Measurements from ENCODE around the gene SPATA2L. TPM values are rescaled to one million over a fixed set of nuclear protein-coding genes. Genes with fewer than 3 reads are reported as not detected.
A peak's percentile ranks its signal among the peaks of the same experiment; 100 is the strongest.

Gene SPATA2L
- total and polyA plus RNA-seq, 2 of the 8 experiments (the other 6 are each of a cell fraction or from before 2014, with no cell fraction given): 9.3 to 12.5 TPM

DNA sequence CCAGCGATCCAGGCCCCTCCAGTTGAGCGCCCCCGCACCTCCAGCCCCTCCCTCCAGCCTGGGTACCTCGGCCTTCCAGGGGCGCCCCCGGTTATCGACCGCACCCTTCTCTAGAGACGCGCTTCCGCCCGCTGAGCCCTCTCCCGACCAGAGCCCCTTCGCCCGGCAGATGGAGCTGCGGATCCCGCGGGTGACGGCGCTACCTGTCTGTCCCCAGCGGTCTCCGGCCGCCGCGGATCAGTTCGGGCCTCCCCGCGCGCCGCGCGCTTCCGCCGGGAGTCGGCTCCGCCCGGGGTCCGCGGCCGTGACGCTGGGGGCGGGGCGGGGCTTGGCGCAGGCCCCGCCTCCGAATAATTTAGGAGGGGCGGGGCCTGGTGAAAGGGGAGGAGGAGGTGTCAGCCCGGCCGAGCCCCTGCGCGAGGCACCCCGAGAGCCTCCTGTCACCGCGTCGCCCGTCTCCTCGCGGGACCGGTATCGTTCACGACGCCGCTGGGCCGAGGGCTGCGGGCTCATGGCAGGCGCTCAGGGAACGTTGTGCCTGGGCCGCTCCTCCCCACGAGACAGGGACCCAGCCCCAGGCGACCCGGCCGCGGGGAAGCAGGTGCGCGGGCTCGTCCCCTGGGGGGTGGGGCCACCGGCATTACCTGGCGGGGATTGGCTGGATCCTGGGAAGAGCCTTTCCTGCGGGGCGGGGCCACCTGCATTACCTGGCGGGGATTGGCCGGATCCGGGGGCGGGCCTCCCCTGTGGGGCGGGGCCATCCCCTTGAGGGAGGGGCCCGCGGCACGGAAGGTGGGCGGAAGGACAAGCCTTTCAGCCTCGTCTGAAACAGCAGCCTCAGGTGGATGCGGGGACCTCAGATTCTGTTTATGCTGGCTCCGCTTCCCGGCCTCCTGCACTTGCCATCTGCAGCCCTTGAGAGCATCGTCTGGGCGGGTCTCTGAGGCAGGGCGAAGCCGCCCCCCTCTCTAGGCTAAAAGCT is at the start of gene SPATA2L (continued):
- TF ChIP-seq RBBP5 (IDR thresholded peaks at IDR 0.05; ENCODE audit: borderline replicate concordance, low read depth, low read length) (0 out of 2 replicates have a peak, but pooled peaks have one; percentile 0), SP1 (IDR thresholded peaks at IDR 0.05; ENCODE audit: low read depth, low read length) (peak; percentile 53; the same call in 1 of the 2 replicates), TAF7 (optimal IDR thresholded peaks at IDR 0.05; ENCODE audit: borderline replicate concordance, low read depth, low read length) (peak; percentile 18), TAF1 (IDR thresholded peaks at IDR 0.05; ENCODE audit: low read depth, low read length) (peak; percentile 84; the same call in 1 of the 2 replicates), TBP (IDR thresholded peaks at IDR 0.05; ENCODE audit: low read depth, low read length) (peak; percentile 64), GTF2F1 (IDR thresholded peaks at IDR 0.05; ENCODE audit: borderline replicate concordance, low read depth, low read length) (no peak), EZH2 (IDR thresholded peaks at IDR 0.05; ENCODE audit: low read depth, low read length, severe bottlenecking) (no peak), POLR2AphosphoS5 (IDR thresholded peaks at IDR 0.05; ENCODE audit: low read depth, low read length) (peak; percentile 43), TCF12 (IDR thresholded peaks at IDR 0.05; ENCODE audit: low read depth, low read length) (no peak), KDM1A (IDR thresholded peaks at IDR 0.05; ENCODE audit: borderline replicate concordance, low read length) (no peak), RNF2 (IDR thresholded peaks at IDR 0.05; ENCODE audit: borderline replicate concordance, low read depth, low read length, missing control alignments, poor library complexity, severe bottlenecking) (peak; percentile 21), EGR1 (IDR thresholded peaks at IDR 0.05; ENCODE audit: borderline replicate concordance, low read depth, low read length) (peak; percentile 68; the same call in 1 of the 2 replicates), SAP30 (IDR thresholded peaks at IDR 0.05; ENCODE audit: insufficient read depth, insufficient replicate concordance, low read length) (no peak), BACH1 (IDR thresholded peaks at IDR 0.05; ENCODE audit: low read length) (0 out of 2 replicates have a peak, but pooled peaks have one; percentile 9), MAFK (IDR thresholded peaks at IDR 0.05; ENCODE audit: low read depth, low read length) (no peak), HDAC2 (IDR thresholded peaks at IDR 0.05; ENCODE audit: borderline replicate concordance in 1 of 2, low read depth in 2 of 2, low read length in 2 of 2) (peak in 1 of 2 experiments; percentile 36; a peak in 1 of 4 replicates), PHF8 (conservative IDR thresholded peaks at IDR 0.05; ENCODE audit: low read depth, low read length) (peak; percentile 69)
- TF ChIP-seq, protein P1, sequence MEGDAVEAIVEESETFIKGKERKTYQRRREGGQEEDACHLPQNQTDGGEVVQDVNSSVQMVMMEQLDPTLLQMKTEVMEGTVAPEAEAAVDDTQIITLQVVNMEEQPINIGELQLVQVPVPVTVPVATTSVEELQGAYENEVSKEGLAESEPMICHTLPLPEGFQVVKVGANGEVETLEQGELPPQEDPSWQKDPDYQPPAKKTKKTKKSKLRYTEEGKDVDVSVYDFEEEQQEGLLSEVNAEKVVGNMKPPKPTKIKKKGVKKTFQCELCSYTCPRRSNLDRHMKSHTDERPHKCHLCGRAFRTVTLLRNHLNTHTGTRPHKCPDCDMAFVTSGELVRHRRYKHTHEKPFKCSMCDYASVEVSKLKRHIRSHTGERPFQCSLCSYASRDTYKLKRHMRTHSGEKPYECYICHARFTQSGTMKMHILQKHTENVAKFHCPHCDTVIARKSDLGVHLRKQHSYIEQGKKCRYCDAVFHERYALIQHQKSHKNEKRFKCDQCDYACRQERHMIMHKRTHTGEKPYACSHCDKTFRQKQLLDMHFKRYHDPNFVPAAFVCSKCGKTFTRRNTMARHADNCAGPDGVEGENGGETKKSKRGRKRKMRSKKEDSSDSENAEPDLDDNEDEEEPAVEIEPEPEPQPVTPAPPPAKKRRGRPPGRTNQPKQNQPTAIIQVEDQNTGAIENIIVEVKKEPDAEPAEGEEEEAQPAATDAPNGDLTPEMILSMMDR (IDR thresholded peaks at IDR 0.05; ENCODE audit: control extremely low read depth in 1 of 3, insufficient read depth in 1 of 3, low read depth in 1 of 3, low read length in 3 of 3): peak; percentile 12 to 39 (median 22)
- TF ChIP-seq, protein P2, sequence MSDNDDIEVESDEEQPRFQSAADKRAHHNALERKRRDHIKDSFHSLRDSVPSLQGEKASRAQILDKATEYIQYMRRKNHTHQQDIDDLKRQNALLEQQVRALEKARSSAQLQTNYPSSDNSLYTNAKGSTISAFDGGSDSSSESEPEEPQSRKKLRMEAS (IDR thresholded peaks at IDR 0.05): peak; percentile 67

Measured in H1 (cell line).